Measurements from ENCODE around the gene MAP1LC3A.

MAP1LC3A gene

DNA sequence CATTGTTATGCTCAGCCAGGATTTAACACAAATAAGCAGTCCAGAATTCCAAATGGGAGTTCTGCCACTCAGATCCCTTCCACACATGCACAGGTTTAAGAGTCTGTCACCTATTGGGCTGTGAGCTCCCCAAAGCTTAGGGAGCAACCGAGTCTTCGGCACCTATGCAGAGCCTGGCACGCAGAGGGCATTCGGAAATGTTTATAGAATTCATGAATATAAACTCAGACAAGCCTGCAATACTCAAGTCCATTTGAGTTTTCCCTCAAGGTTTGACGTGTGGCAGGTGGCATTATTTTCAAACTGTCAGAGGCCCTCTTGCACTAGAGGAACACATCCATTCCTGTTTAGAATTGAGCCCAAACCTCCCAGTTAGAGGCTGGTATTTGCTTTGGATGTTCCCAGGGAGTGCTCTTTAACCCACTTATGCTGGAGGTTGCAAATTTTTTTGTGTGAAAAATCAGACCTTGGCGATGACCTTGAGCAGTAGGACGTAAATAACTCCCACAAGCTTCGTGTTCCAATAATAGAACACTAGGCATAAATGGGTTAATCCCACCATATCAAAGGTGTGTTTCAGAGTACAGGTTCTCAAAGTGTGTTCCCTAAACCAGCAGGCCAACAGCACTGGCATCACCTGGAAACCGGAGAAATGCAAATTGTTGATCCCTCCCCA is 28.1 kb downstream of the MAP1LC3A start:
- no peak overlapping the region for H3K4me3 ChIP-seq (ENCODE audit: low read length)
- no peaks in the 10 kb centered on the region for H3K27me3 ChIP-seq (ENCODE audit: low read depth, low read length)
- no peaks in the 10 kb centered on the region for H4K20me1 ChIP-seq (ENCODE audit: insufficient read depth, low read length)
- H3K4me2 ChIP-seq (ENCODE audit: low read length) = no peak overlapping the region
- TF ChIP-seq CTCF (IDR thresholded peaks at IDR 0.05; ENCODE audit: low read depth, low read length) = no peak
- TF ChIP-seq EZH2phosphoT487 (IDR thresholded peaks at IDR 0.05; ENCODE audit: low read depth) = no peak
- no peaks in the 10 kb centered on the region for H3K79me2 ChIP-seq (ENCODE audit: low read length)
- H3K36me3 ChIP-seq (replicated peaks; ENCODE audit: low read depth, low read length) = peaks cover 14% of the 10 kb centered on the region
- H3K4me1 ChIP-seq (ENCODE audit: low read length) = peaks cover 8% of the 10 kb centered on the region
- H2AFZ ChIP-seq (ENCODE audit: low read depth, low read length) = no peak overlapping the region
- H3K9me3 ChIP-seq (ENCODE audit: insufficient read depth, low read length) = no peaks in the 10 kb centered on the region
- no peak overlapping the region for H3K27ac ChIP-seq (ENCODE audit: low read length)
- H3K9ac ChIP-seq (ENCODE audit: low read length) = no peak overlapping the region

GRCh38 chr20:34595377-34596184 is 37.1 kb downstream of the MAP1LC3A start:
- H3K27me3 ChIP-seq (ENCODE audit: low read depth, low read length) = no peaks in the 10 kb centered on the region
- H3K4me3 ChIP-seq (ENCODE audit: low read length) = no peak overlapping the region
- TF ChIP-seq EZH2phosphoT487 (IDR thresholded peaks at IDR 0.05; ENCODE audit: low read depth) = no peak
- no peak for TF ChIP-seq CTCF (IDR thresholded peaks at IDR 0.05; ENCODE audit: low read depth, low read length)
- H3K9me3 ChIP-seq (ENCODE audit: insufficient read depth, low read length) = no peaks in the 10 kb centered on the region
- no peak overlapping the region for H3K4me2 ChIP-seq (ENCODE audit: low read length)
- no peaks in the 10 kb centered on the region for H3K36me3 ChIP-seq (replicated peaks; ENCODE audit: low read depth, low read length)
- no peak overlapping the region for H3K9ac ChIP-seq (ENCODE audit: low read length)
- H3K79me2 ChIP-seq (ENCODE audit: low read length) = no peaks in the 10 kb centered on the region
- no peaks in the 10 kb centered on the region for H4K20me1 ChIP-seq (ENCODE audit: insufficient read depth, low read length)
- no peak overlapping the region for H3K27ac ChIP-seq (ENCODE audit: low read length)
- H3K4me1 ChIP-seq (ENCODE audit: low read length) = no peaks in the 10 kb centered on the region
- H2AFZ ChIP-seq (ENCODE audit: low read depth, low read length) = no peak overlapping the region

DNA sequence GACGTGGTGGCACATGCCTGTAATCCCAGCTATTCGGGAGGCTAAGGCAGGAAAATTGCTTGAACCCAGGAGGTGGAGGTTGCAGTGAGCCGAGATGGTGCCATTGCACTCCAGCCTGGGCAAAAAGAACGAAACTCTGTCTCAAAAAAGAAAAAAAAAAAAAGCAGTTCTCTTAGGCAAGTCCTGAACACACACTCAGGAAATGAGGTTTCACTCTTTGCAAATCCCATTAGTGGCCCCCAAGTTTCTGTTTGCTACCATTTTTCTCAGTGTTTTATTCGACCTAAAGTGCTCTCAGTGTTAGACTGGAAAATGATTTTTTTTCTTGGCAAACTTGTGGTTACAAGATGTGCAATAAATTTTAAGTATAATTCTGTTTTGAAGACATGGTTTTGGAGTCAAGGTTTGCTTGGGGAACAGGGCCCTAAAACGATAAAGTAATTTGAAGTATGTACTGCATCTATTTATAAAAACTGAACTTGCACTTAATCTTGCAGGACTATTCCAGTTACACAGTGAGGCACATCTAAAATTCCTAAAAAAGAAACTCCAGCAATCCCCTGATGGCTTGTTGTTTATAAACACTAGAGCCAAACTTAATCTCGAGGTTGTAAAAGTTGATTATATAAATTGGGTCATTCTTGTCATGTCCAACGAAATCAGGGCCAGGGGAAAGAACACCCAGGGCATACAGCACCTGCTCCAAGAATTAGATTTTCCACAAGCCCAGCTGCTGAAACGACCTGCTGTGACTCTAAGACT is 42.6 kb downstream of the MAP1LC3A start:
- no peak overlapping the region for H3K4me3 ChIP-seq (ENCODE audit: low read length)
- H4K20me1 ChIP-seq (ENCODE audit: insufficient read depth, low read length) = no peaks in the 10 kb centered on the region
- H2AFZ ChIP-seq (ENCODE audit: low read depth, low read length) = no peak overlapping the region
- H3K27ac ChIP-seq (ENCODE audit: low read length) = no peak overlapping the region
- no peak overlapping the region for H3K9ac ChIP-seq (ENCODE audit: low read length)
- no peaks in the 10 kb centered on the region for H3K27me3 ChIP-seq (ENCODE audit: low read depth, low read length)
- TF ChIP-seq CTCF (IDR thresholded peaks at IDR 0.05; ENCODE audit: low read depth, low read length) = no peak
- no peak for TF ChIP-seq EZH2phosphoT487 (IDR thresholded peaks at IDR 0.05; ENCODE audit: low read depth)
- no peak overlapping the region for H3K4me2 ChIP-seq (ENCODE audit: low read length)
- H3K79me2 ChIP-seq (ENCODE audit: low read length) = no peaks in the 10 kb centered on the region
- no peaks in the 10 kb centered on the region for H3K9me3 ChIP-seq (ENCODE audit: insufficient read depth, low read length)
- no peaks in the 10 kb centered on the region for H3K36me3 ChIP-seq (replicated peaks; ENCODE audit: low read depth, low read length)
- H3K4me1 ChIP-seq (ENCODE audit: low read length) = no peaks in the 10 kb centered on the region
